Measurements from ENCODE around the gene SLC25A42.

- no peak for TF ChIP-seq CTCF (IDR thresholded peaks at IDR 0.05)
- no peak for TF ChIP-seq POLR2A (IDR thresholded peaks at IDR 0.05)
Measured at GRCh38 chr19:19025861-19026260, 37.9 kb upstream of the SLC25A42 start.

Data from uterus (tissue), 2 donors.